HepG2 (cell line): ENCODE measurements around the gene STRN4. TPM values are rescaled to one million over a fixed set of nuclear protein-coding genes. Genes with fewer than 3 reads are reported as not detected.
A peak's percentile ranks its signal among the peaks of the same experiment; 100 is the strongest.

Experiments
- AGO2 ChIP-seq: fragments of 200-400 bp; formaldehyde crosslinking; optimal IDR thresholded peaks from 2 replicates; pipeline ENCODE3; 2017; ENCODE audit warnings: mild to moderate bottlenecking, low read depth, low read length, moderate library complexity
- ERF ChIP-seq: IDR thresholded peaks from 2 replicates; pipeline ENCODE4 v1.6.1; 2018; ENCODE audit warnings: missing biosample characterization, missing genetic modification reagents
- ETV5 ChIP-seq: IDR thresholded peaks from 2 replicates; pipeline ENCODE4 v1.6.1; 2018; ENCODE audit warnings: missing biosample characterization, missing genetic modification reagents, inconsistent platforms, borderline replicate concordance
- FIP1L1 ChIP-seq: fragments of 200-400 bp; formaldehyde crosslinking; IDR thresholded peaks from 2 replicates; pipeline ENCODE4 v1.6.1; 2018; ENCODE audit warnings: low read depth, mild to moderate bottlenecking, low read length, moderate library complexity, borderline replicate concordance; ENCODE audit not compliant: insufficient read depth
- FOXM1 ChIP-seq: sonication (generic); formaldehyde crosslinking; IDR thresholded peaks from 2 replicates; pipeline ENCODE4 v1.5.0; 2020; ENCODE audit warnings: missing genetic modification reagents
- ONECUT2 ChIP-seq: sonication (generic); formaldehyde crosslinking; IDR thresholded peaks from 2 replicates; pipeline ENCODE4 v1.4.0; 2020; ENCODE audit warnings: missing genetic modification reagents
- SAP130 ChIP-seq: IDR thresholded peaks from 2 replicates; pipeline ENCODE4 v1.6.1; 2016; ENCODE audit warnings: low read depth
- ZFYVE20 ChIP-seq: sonication (generic); formaldehyde crosslinking; IDR thresholded peaks from 2 replicates; pipeline ENCODE4 v1.8.0; 2023; ENCODE audit warnings: low read depth, mild to moderate bottlenecking, moderate library complexity, missing genetic modification reagents, borderline replicate concordance
- ZNF329 ChIP-seq: sonication (generic); formaldehyde crosslinking; IDR thresholded peaks from 2 replicates; pipeline ENCODE4 v1.9.0; 2021; ENCODE audit warnings: low read depth, mild to moderate bottlenecking, missing genetic modification reagents
- ZNF44 ChIP-seq: sonication (generic); formaldehyde crosslinking; IDR thresholded peaks from 2 replicates; pipeline ENCODE4 v1.5.1; 2020; ENCODE audit warnings: mild to moderate bottlenecking, missing genetic modification reagents
- ZNF543 ChIP-seq: sonication (generic); formaldehyde crosslinking; IDR thresholded peaks from 2 replicates; pipeline ENCODE4 v1.4.0; 2020; ENCODE audit warnings: mild to moderate bottlenecking, missing genetic modification reagents
- polyA plus RNA-seq, 8 experiments: library from polyadenylated mRNA; depleted of rRNA in 3 of 8; stranded (reverse) in 7 of 8; unstranded in 1 of 8; fragments of >200 nt; fragmentation: Illumina TruSeq in 4 of 8; extraction: Trizol in 4 of 8; gene quantifications; 2 replicates each; pipeline versions ENCODE4 v1.2.1 to v1.2.3, GENCODE V29; 2011 to 2016; ENCODE audit warnings: low read depth in 4 of 8, missing spikeins in 1 of 8, mixed read lengths in 1 of 8; ENCODE audit not compliant: insufficient read depth in 1 of 8
- total RNA-seq, 5 experiments: library from RNA; depleted of rRNA; stranded (reverse); fragments of >200 nt; fragmentation: Illumina TruSeq; extraction: Trizol; gene quantifications; 2 replicates each; pipeline ENCODE4 v1.2.3, GENCODE V29; 2016; ENCODE audit warnings: low read depth in 1 of 5
- TF ChIP-seq, protein P1 (sequence below): sonication (generic); formaldehyde crosslinking; IDR thresholded peaks from 2 replicates; pipeline ENCODE4 v1.4.0; 2020; ENCODE audit warnings: missing genetic modification reagents
- TF ChIP-seq, protein P2 (sequence below): IDR thresholded peaks from 2 replicates; pipeline ENCODE4 v1.6.1; 2016; ENCODE audit warnings: low read depth, borderline replicate concordance
- TF ChIP-seq, protein P3 (sequence below): sonication (generic); formaldehyde crosslinking; IDR thresholded peaks from 2 replicates; pipeline ENCODE4 v1.5.1; 2020; ENCODE audit warnings: mild to moderate bottlenecking, missing genetic modification reagents, moderate library complexity
- TF ChIP-seq, protein P4 (sequence below): sonication (generic); formaldehyde crosslinking; IDR thresholded peaks from 2 replicates; pipeline ENCODE4 v1.5.0; 2020; ENCODE audit warnings: missing genetic modification reagents, mild to moderate bottlenecking, borderline replicate concordance
- TF ChIP-seq, protein P5 (sequence below): sonication (generic); formaldehyde crosslinking; conservative IDR thresholded peaks from 2 replicates; pipeline ENCODE4 v1.4.0; 2020; ENCODE audit warnings: missing genetic modification reagents
- TF ChIP-seq, protein P6 (sequence below): sonication (generic); formaldehyde crosslinking; conservative IDR thresholded peaks from 2 replicates; pipeline ENCODE4 v1.8.1; 2023; ENCODE audit warnings: missing genetic modification reagents

The STRN4 gene
- total and polyA plus RNA-seq, 2 of the 13 experiments (the other 11 are each of a cell fraction or from before 2014, with no cell fraction given), result 43.1 to 57.3 TPM

DNA sequence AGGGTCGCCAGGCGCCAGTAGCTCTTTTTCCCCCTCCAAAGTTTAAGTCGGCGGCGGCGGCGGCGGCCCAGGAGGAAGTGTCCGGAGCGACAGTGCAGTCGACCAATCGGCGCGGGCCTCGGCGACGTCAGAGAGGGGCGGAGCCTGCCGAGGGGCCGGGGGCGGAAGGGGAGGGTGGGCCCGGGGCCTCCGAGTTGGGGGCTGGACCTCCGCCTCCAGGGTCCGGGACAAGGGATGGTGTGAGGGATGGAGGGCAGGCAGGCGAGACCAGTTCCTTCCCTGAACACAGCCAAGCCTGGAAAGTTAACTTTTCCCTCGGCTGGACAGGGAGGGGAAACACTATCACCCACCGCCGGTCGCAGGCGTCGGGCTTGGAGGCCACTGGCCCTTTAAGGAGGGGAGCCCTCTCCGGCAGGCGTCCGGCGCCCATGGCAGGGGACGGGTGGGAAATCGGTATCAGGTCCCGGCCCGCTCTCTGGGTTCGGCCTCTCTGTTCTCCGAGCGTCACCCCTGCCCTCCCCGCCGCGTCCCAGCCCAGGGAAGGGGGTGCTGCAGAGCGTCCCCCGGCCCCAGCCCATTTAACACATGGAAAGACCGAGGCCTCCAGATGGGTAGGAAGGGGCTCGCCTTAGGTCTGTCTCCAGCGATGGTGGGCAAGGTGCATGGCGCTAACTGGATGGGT is 29.1 kb downstream of the STRN4 start, which contains the start of gene PRKD2 (continued):
- TF ChIP-seq ZNF44 (CRISPR knock-in tag), result no peak
- TF ChIP-seq, protein P1, sequence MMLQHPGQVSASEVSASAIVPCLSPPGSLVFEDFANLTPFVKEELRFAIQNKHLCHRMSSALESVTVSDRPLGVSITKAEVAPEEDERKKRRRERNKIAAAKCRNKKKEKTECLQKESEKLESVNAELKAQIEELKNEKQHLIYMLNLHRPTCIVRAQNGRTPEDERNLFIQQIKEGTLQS (CRISPR knock-in tag), result no peak
- peak; percentile 81 for TF ChIP-seq AGO2
- TF ChIP-seq, protein P2, sequence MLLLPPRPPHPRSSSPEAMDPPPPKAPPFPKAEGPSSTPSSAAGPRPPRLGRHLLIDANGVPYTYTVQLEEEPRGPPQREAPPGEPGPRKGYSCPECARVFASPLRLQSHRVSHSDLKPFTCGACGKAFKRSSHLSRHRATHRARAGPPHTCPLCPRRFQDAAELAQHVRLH, result peak; percentile 78; the same call in 1 of the 2 replicates
- 0 out of 2 replicates have a peak, but pooled peaks have one; percentile 21 for TF ChIP-seq ZNF543 (CRISPR knock-in tag)
- TF ChIP-seq, protein P3, sequence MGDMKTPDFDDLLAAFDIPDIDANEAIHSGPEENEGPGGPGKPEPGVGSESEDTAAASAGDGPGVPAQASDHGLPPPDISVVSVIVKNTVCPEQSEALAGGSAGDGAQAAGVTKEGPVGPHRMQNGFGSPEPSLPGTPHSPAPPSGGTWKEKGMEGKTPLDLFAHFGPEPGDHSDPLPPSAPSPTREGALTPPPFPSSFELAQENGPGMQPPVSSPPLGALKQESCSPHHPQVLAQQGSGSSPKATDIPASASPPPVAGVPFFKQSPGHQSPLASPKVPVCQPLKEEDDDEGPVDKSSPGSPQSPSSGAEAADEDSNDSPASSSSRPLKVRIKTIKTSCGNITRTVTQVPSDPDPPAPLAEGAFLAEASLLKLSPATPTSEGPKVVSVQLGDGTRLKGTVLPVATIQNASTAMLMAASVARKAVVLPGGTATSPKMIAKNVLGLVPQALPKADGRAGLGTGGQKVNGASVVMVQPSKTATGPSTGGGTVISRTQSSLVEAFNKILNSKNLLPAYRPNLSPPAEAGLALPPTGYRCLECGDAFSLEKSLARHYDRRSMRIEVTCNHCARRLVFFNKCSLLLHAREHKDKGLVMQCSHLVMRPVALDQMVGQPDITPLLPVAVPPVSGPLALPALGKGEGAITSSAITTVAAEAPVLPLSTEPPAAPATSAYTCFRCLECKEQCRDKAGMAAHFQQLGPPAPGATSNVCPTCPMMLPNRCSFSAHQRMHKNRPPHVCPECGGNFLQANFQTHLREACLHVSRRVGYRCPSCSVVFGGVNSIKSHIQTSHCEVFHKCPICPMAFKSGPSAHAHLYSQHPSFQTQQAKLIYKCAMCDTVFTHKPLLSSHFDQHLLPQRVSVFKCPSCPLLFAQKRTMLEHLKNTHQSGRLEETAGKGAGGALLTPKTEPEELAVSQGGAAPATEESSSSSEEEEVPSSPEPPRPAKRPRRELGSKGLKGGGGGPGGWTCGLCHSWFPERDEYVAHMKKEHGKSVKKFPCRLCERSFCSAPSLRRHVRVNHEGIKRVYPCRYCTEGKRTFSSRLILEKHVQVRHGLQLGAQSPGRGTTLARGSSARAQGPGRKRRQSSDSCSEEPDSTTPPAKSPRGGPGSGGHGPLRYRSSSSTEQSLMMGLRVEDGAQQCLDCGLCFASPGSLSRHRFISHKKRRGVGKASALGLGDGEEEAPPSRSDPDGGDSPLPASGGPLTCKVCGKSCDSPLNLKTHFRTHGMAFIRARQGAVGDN (CRISPR knock-in tag), result peak; percentile 67
- TF ChIP-seq FIP1L1, result no peak
- TF ChIP-seq ZFYVE20 (CRISPR knock-in tag), result no peak
- TF ChIP-seq, protein P4, sequence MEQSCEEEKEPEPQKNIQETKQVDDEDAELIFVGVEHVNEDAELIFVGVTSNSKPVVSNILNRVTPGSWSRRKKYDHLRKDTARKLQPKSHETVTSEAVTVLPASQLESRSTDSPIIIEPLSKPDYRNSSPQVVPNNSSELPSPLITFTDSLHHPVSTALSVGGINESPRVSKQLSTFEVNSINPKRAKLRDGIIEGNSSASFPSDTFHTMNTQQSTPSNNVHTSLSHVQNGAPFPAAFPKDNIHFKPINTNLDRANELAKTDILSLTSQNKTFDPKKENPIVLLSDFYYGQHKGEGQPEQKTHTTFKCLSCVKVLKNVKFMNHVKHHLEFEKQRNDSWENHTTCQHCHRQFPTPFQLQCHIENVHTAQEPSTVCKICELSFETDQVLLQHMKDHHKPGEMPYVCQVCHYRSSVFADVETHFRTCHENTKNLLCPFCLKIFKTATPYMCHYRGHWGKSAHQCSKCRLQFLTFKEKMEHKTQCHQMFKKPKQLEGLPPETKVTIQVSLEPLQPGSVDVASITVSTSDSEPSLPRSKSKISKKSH, result 0 out of 2 replicates have a peak, but pooled peaks have one; percentile 63
- TF ChIP-seq ETV5 (CRISPR knock-in tag), result peak; percentile 14; the same call in 1 of the 2 replicates
- TF ChIP-seq, protein P5, sequence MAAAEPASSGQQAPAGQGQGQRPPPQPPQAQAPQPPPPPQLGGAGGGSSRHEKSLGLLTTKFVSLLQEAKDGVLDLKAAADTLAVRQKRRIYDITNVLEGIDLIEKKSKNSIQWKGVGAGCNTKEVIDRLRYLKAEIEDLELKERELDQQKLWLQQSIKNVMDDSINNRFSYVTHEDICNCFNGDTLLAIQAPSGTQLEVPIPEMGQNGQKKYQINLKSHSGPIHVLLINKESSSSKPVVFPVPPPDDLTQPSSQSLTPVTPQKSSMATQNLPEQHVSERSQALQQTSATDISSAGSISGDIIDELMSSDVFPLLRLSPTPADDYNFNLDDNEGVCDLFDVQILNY (CRISPR knock-in tag), result no peak
- TF ChIP-seq SAP130 (CRISPR knock-in tag), result peak; percentile 50
- 0 out of 2 replicates have a peak, but pooled peaks have one; percentile 32 for TF ChIP-seq ZNF329 (CRISPR knock-in tag)
- TF ChIP-seq ERF (CRISPR knock-in tag), result peak; percentile 20; the same call in 1 of the 2 replicates
- TF ChIP-seq ONECUT2 (CRISPR knock-in tag), result no peak
- no peak for TF ChIP-seq FOXM1 (CRISPR knock-in tag)
- TF ChIP-seq, protein P6, sequence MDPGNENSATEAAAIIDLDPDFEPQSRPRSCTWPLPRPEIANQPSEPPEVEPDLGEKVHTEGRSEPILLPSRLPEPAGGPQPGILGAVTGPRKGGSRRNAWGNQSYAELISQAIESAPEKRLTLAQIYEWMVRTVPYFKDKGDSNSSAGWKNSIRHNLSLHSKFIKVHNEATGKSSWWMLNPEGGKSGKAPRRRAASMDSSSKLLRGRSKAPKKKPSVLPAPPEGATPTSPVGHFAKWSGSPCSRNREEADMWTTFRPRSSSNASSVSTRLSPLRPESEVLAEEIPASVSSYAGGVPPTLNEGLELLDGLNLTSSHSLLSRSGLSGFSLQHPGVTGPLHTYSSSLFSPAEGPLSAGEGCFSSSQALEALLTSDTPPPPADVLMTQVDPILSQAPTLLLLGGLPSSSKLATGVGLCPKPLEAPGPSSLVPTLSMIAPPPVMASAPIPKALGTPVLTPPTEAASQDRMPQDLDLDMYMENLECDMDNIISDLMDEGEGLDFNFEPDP (CRISPR knock-in tag), result no peak
